ENCODE results near the gene RASGRP1. TPM values are rescaled to one million over a fixed set of nuclear protein-coding genes. Genes with fewer than 3 reads are reported as not detected.

Gene RASGRP1
- total RNA-seq, 1 donor from 2014 or later = 20.4 TPM

GRCh38 chr15:38535491-38536200 is 29.0 kb downstream of the RASGRP1 start:
- DNase-seq = peak; percentile 72

GRCh38 chr15:38534691-38535090 is 29.9 kb downstream of the RASGRP1 start:
- no peak for DNase-seq

GRCh38 chr15:38533926-38534325 is 30.7 kb downstream of the RASGRP1 start:
- DNase-seq = no peak

- no peak for DNase-seq
Measured at GRCh38 chr15:38533416-38533915, 31.1 kb downstream of the RASGRP1 start.

GRCh38 chr15:38532728-38533127 is 31.9 kb downstream of the RASGRP1 start:
- no peak for DNase-seq

- DNase-seq = peak; percentile 68
Measured at GRCh38 chr15:38531509-38531908, 33.1 kb downstream of the RASGRP1 start.

- DNase-seq = no peak
Measured at GRCh38 chr15:38530113-38530512, 34.5 kb downstream of the RASGRP1 start.

- no peak for DNase-seq
Measured at GRCh38 chr15:38528294-38528693, 36.3 kb downstream of the RASGRP1 start.

- no peak for DNase-seq
Measured at GRCh38 chr15:38526158-38526557, 38.5 kb downstream of the RASGRP1 start.

- DNase-seq = peak; percentile 13
Measured at GRCh38 chr15:38525489-38525888, 39.1 kb downstream of the RASGRP1 start.

GRCh38 chr15:38524156-38524555 is 40.5 kb downstream of the RASGRP1 start:
- DNase-seq = no peak

- DNase-seq = no peak
Measured at GRCh38 chr15:38522922-38523321, 41.7 kb downstream of the RASGRP1 start.

- DNase-seq = no peak
Measured at GRCh38 chr15:38521316-38521715, 43.3 kb downstream of the RASGRP1 start.

- no peak for DNase-seq
Measured at GRCh38 chr15:38520035-38520434, 44.6 kb downstream of the RASGRP1 start.

GRCh38 chr15:38518084-38518483 is 46.5 kb downstream of the RASGRP1 start:
- DNase-seq = no peak

- DNase-seq = no peak
Measured at GRCh38 chr15:38517312-38517975, 47.2 kb downstream of the RASGRP1 start.

- no peak for DNase-seq
Measured at GRCh38 chr15:38516626-38517025, 48.0 kb downstream of the RASGRP1 start.

- DNase-seq = no peak
Measured at GRCh38 chr15:38514601-38515000, 50.0 kb downstream of the RASGRP1 start.

- no peak for DNase-seq
Measured at GRCh38 chr15:38512901-38513300, 51.7 kb downstream of the RASGRP1 start.

- no peak for DNase-seq
Measured at GRCh38 chr15:38509152-38509551, 55.5 kb downstream of the RASGRP1 start.

GRCh38 chr15:38508647-38509046 is 56.0 kb downstream of the RASGRP1 start:
- no peak for DNase-seq

GRCh38 chr15:38507570-38507969 is 57.0 kb downstream of the RASGRP1 start:
- DNase-seq = no peak

GRCh38 chr15:38506997-38507396 is 57.6 kb downstream of the RASGRP1 start:
- no peak for DNase-seq

Data from occipital lobe (tissue), 2 donors.